RWPE2 (cell line): Measurements from ENCODE around the gene LRRC74B.

Experiments
- ATAC-seq: fragments of 200-7000 bp; cut with Tn5 transposase; 3 replicates; pipeline ENCODE4 v1.9.1; 2021; ENCODE audit warnings: low read depth
- DNase-seq: peaks from one replicate; pipeline ENCODE4 v3.0.0-alpha.2; 2020; ENCODE audit warnings: low spot score
- H3K27ac ChIP-seq: fragments of 450-650 bp; 2 replicates; pipeline ENCODE4 v1.5.1; 2017; ENCODE audit warnings: mild to moderate bottlenecking; ENCODE audit not compliant: poor library complexity, severe bottlenecking
- H3K27me3 ChIP-seq: fragments of 250-450 bp; sonication (Bioruptor Pico); 2 replicates; pipeline ENCODE4 v1.5.1; 2021; ENCODE audit warnings: mild to moderate bottlenecking, moderate library complexity; ENCODE audit not compliant: insufficient read depth, poor library complexity, severe bottlenecking
- H3K36me3 ChIP-seq: fragments of 250-450 bp; sonication (Bioruptor Pico); 2 replicates; pipeline ENCODE4 v1.5.1; 2020; ENCODE audit warnings: low read depth, mild to moderate bottlenecking, moderate library complexity
- H3K4me1 ChIP-seq: fragments of 250-450 bp; sonication (Bioruptor Pico); 2 replicates; pipeline ENCODE4 v1.5.1; 2021; ENCODE audit warnings: mild to moderate bottlenecking, moderate library complexity; ENCODE audit not compliant: insufficient read depth, poor library complexity, severe bottlenecking
- H3K4me3 ChIP-seq: fragments of 250-450 bp; sonication (Bioruptor Pico); 2 replicates; pipeline ENCODE4 v1.5.1; 2021; ENCODE audit warnings: mild to moderate bottlenecking, moderate library complexity; ENCODE audit not compliant: severe bottlenecking
- H3K9me3 ChIP-seq: fragments of 250-450 bp; sonication (Bioruptor Pico); 2 replicates; pipeline ENCODE4 v1.5.1; 2021; ENCODE audit warnings: mild to moderate bottlenecking, moderate library complexity; ENCODE audit not compliant: severe bottlenecking
- CTCF ChIP-seq: fragments of 450-650 bp; IDR thresholded peaks from one replicate; pipeline ENCODE4 v1.5.1; 2017; ENCODE audit warnings: mild to moderate bottlenecking, moderate library complexity; ENCODE audit not compliant: poor library complexity, severe bottlenecking

Gene LRRC74B

GRCh38 chr22:21073023-21073422 lies 27.3 kb downstream of the LRRC74B start:
- no peaks in the 10 kb centered on the region for H3K36me3 ChIP-seq
- no peak for TF ChIP-seq CTCF
- no peaks in the 10 kb centered on the region for H3K27me3 ChIP-seq
- H3K27ac ChIP-seq, result no peak overlapping the region
- H3K4me1 ChIP-seq, result no peaks in the 10 kb centered on the region
- ATAC-seq, result no peak
- H3K4me3 ChIP-seq, result no peak overlapping the region
- DNase-seq, result no peak
- H3K9me3 ChIP-seq, result no peaks in the 10 kb centered on the region

GRCh38 chr22:21073482-21073881 lies 27.7 kb downstream of the LRRC74B start:
- DNase-seq, result no peak
- no peak for ATAC-seq
- Histone ChIP-seq H3K36me3 (no peaks in the 10 kb centered on the region), H3K4me3 (no peak overlapping the region), H3K27me3 (no peaks in the 10 kb centered on the region), H3K9me3 (no peaks in the 10 kb centered on the region), H3K27ac (no peak overlapping the region), H3K4me1 (no peaks in the 10 kb centered on the region)
- no peak for TF ChIP-seq CTCF

- Histone ChIP-seq H3K4me3 (no peak overlapping the region), H3K4me1 (no peaks in the 10 kb centered on the region), H3K36me3 (no peaks in the 10 kb centered on the region), H3K9me3 (no peaks in the 10 kb centered on the region), H3K27ac (peak overlapping the region; percentile 6), H3K27me3 (no peaks in the 10 kb centered on the region)
- no peak for DNase-seq
- ATAC-seq, result peak; percentile 98
- no peak for TF ChIP-seq CTCF
These were observed 28.5 kb downstream of the LRRC74B start for GRCh38 chr22:21074102-21074715.

- no peak for ATAC-seq
- no peaks in the 10 kb centered on the region for H3K36me3 ChIP-seq
These were observed 29.9 kb downstream of the LRRC74B start for GRCh38 chr22:21075516-21076138.

More at GRCh38 chr22:21075516-21076138, 29.9 kb downstream of the LRRC74B start:
- TF ChIP-seq CTCF, result no peak
- Histone ChIP-seq H3K27ac (no peak overlapping the region), H3K27me3 (no peaks in the 10 kb centered on the region), H3K4me1 (no peaks in the 10 kb centered on the region), H3K9me3 (no peaks in the 10 kb centered on the region), H3K4me3 (no peak overlapping the region)
- DNase-seq, result no peak
